ENCODE measurements around the gene GHRHR. TPM values are rescaled to one million over a fixed set of nuclear protein-coding genes. Genes with fewer than 3 reads are reported as not detected.

The GHRHR gene
- total RNA-seq, 1 donor from 2014 or later = 7.5 TPM

- H3K27ac Mint-ChIP-seq (ENCODE audit: unreplicated experiment) = no peak overlapping the region
- H3K9me3 Mint-ChIP-seq (ENCODE audit: unreplicated experiment) = no peaks in the 10 kb centered on the region
- peaks cover 13% of the 10 kb centered on the region for H3K36me3 Mint-ChIP-seq (ENCODE audit: low read depth, unreplicated experiment)
- no peak overlapping the region for H3K4me3 Mint-ChIP-seq (ENCODE audit: unreplicated experiment)
- TF ChIP-seq CTCF (IDR thresholded peaks at IDR 0.05; ENCODE audit: unreplicated experiment) = no peak
- no peak for DNase-seq (ENCODE audit: low spot score)
- H3K4me1 Mint-ChIP-seq (ENCODE audit: unreplicated experiment) = peaks cover 4% of the 10 kb centered on the region
- peaks cover 13% of the 10 kb centered on the region for H3K27me3 Mint-ChIP-seq (ENCODE audit: unreplicated experiment)
Observed at GRCh38 chr7:30995536-30995935, 31.8 kb downstream of the GHRHR start.

- Mint-ChIP-seq H3K27ac (ENCODE audit: unreplicated experiment) (no peak overlapping the region), H3K36me3 (ENCODE audit: low read depth, unreplicated experiment) (peaks cover 13% of the 10 kb centered on the region), H3K27me3 (ENCODE audit: unreplicated experiment) (peaks cover 13% of the 10 kb centered on the region), H3K9me3 (ENCODE audit: unreplicated experiment) (no peaks in the 10 kb centered on the region), H3K4me1 (ENCODE audit: unreplicated experiment) (peaks cover 7% of the 10 kb centered on the region), H3K4me3 (ENCODE audit: unreplicated experiment) (no peak overlapping the region)
- no peak for TF ChIP-seq CTCF (IDR thresholded peaks at IDR 0.05; ENCODE audit: unreplicated experiment)
- DNase-seq (ENCODE audit: low spot score) = no peak
Observed at GRCh38 chr7:30996256-30996655, 32.5 kb downstream of the GHRHR start.

- peaks cover 13% of the 10 kb centered on the region for H3K36me3 Mint-ChIP-seq (ENCODE audit: low read depth, unreplicated experiment)
- no peak for DNase-seq (ENCODE audit: low spot score)
- no peak for TF ChIP-seq CTCF (IDR thresholded peaks at IDR 0.05; ENCODE audit: unreplicated experiment)
- H3K9me3 Mint-ChIP-seq (ENCODE audit: unreplicated experiment) = no peaks in the 10 kb centered on the region
- no peak overlapping the region for H3K4me3 Mint-ChIP-seq (ENCODE audit: unreplicated experiment)
- peaks cover 12% of the 10 kb centered on the region for H3K27me3 Mint-ChIP-seq (ENCODE audit: unreplicated experiment)
- no peak overlapping the region for H3K27ac Mint-ChIP-seq (ENCODE audit: unreplicated experiment)
- H3K4me1 Mint-ChIP-seq (ENCODE audit: unreplicated experiment) = peaks cover 11% of the 10 kb centered on the region
Observed at GRCh38 chr7:30996883-30997282, 33.1 kb downstream of the GHRHR start.

GRCh38 chr7:30997316-30997715 lies 33.6 kb downstream of the GHRHR start:
- H3K4me3 Mint-ChIP-seq (ENCODE audit: unreplicated experiment) = no peak overlapping the region
- no peaks in the 10 kb centered on the region for H3K9me3 Mint-ChIP-seq (ENCODE audit: unreplicated experiment)
- H3K4me1 Mint-ChIP-seq (ENCODE audit: unreplicated experiment) = peaks cover 11% of the 10 kb centered on the region
- no peak for TF ChIP-seq CTCF (IDR thresholded peaks at IDR 0.05; ENCODE audit: unreplicated experiment)
- no peak for DNase-seq (ENCODE audit: low spot score)
- H3K27me3 Mint-ChIP-seq (ENCODE audit: unreplicated experiment) = peaks cover 11% of the 10 kb centered on the region
- peaks cover 13% of the 10 kb centered on the region for H3K36me3 Mint-ChIP-seq (ENCODE audit: low read depth, unreplicated experiment)
- H3K27ac Mint-ChIP-seq (ENCODE audit: unreplicated experiment) = no peak overlapping the region

GRCh38 chr7:30998180-30998579 lies 34.4 kb downstream of the GHRHR start:
- H3K4me1 Mint-ChIP-seq (ENCODE audit: unreplicated experiment) = peaks cover 11% of the 10 kb centered on the region
- no peak overlapping the region for H3K27ac Mint-ChIP-seq (ENCODE audit: unreplicated experiment)
- no peaks in the 10 kb centered on the region for H3K9me3 Mint-ChIP-seq (ENCODE audit: unreplicated experiment)
- no peak for DNase-seq (ENCODE audit: low spot score)
- TF ChIP-seq CTCF (IDR thresholded peaks at IDR 0.05; ENCODE audit: unreplicated experiment) = no peak
- no peak overlapping the region for H3K4me3 Mint-ChIP-seq (ENCODE audit: unreplicated experiment)
- H3K27me3 Mint-ChIP-seq (ENCODE audit: unreplicated experiment) = peaks cover 9% of the 10 kb centered on the region
- peaks cover 11% of the 10 kb centered on the region for H3K36me3 Mint-ChIP-seq (ENCODE audit: low read depth, unreplicated experiment)

Data from endothelial cell (in vitro differentiated cells).